ENCODE results near the gene FKBP5.

The FKBP5 gene

DNA sequence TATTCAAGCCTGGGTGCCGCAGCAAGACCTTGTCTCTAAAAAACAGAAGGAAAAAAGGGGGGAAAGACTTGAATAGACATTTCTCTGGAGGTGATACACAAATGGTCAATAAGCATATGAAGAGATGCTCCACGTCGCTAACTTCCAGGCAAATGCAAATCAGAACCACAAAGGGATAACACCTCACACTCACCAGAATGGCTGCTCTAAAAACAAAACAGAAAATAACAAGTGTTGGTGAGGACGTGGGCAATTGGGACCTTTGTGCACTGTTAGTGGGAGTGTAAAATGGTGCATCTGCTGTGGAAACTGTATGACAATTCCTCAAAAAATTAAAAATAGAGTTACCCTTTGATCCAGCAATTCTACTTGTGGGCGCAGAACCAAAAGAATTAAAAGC lies 127.6 kb downstream of the FKBP5 start:
- H3K36me3 ChIP-seq (replicated peaks): no peaks in the 10 kb centered on the region
- in situ Hi-C loops (cut with HindIII; ENCODE audit: low pct_ligation_motif_present, low sequenced_read_pairs): no loop called here
- peaks cover 3% of the 10 kb centered on the region for H3K27me3 ChIP-seq (replicated peaks)
- no peak overlapping the region for H3K4me3 ChIP-seq (ENCODE audit: low read depth, low read length)
- TF ChIP-seq, protein P1, sequence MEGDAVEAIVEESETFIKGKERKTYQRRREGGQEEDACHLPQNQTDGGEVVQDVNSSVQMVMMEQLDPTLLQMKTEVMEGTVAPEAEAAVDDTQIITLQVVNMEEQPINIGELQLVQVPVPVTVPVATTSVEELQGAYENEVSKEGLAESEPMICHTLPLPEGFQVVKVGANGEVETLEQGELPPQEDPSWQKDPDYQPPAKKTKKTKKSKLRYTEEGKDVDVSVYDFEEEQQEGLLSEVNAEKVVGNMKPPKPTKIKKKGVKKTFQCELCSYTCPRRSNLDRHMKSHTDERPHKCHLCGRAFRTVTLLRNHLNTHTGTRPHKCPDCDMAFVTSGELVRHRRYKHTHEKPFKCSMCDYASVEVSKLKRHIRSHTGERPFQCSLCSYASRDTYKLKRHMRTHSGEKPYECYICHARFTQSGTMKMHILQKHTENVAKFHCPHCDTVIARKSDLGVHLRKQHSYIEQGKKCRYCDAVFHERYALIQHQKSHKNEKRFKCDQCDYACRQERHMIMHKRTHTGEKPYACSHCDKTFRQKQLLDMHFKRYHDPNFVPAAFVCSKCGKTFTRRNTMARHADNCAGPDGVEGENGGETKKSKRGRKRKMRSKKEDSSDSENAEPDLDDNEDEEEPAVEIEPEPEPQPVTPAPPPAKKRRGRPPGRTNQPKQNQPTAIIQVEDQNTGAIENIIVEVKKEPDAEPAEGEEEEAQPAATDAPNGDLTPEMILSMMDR (IDR thresholded peaks at IDR 0.05; ENCODE audit: low read depth, low read length, missing control alignments): no peak
- no peak for DNase-seq
- no peak overlapping the region for H3K27ac ChIP-seq

DNA sequence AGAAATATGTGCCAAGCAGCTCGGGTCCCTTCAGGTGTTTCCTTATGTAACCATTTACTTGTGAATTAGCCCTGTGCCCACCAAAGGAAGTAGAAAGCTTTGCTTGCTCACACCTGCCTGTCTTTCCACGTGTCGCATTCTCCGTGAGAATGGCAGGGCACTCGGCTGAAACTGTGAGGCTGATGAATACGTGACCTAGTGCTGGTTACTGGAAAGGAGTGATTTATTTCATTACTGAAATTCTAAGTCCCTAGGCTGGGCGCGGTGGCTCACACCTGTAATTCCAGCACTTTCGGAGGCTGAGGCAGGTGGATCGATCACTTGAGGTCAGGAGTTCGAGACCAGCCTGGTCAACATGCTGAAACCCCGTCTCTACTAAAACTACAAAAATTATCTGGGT lies 130.1 kb downstream of the FKBP5 start:
- no peak overlapping the region for H3K27ac ChIP-seq
- H3K4me3 ChIP-seq (ENCODE audit: low read depth, low read length): no peak overlapping the region
- DNase-seq: no peak
- in situ Hi-C loops (cut with HindIII; ENCODE audit: low pct_ligation_motif_present, low sequenced_read_pairs): no loop called here
- H3K27me3 ChIP-seq (replicated peaks): no peaks in the 10 kb centered on the region
- TF ChIP-seq, protein P1 (IDR thresholded peaks at IDR 0.05; ENCODE audit: low read depth, low read length, missing control alignments): no peak
- H3K36me3 ChIP-seq (replicated peaks): no peaks in the 10 kb centered on the region

DNA sequence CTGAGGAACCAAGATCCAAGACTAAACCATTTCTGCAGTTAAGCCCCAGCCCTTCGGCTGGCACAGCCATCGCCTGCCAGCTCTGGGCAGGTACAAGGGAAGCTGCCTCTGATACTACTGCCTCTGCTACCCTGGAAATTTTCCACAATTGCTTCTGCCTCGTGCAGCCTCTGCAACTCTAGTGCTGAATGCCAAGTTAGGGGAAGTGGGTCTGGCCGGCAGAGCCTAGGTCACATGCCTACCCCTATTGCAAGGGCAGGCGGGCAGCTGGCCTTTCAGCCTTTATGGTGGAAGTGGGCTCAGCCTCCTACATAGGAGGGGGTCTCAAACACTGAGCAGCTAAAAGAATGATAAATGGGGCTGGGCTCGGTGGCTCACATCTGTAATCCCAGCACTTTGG lies 131.5 kb downstream of the FKBP5 start:
- in situ Hi-C loops (cut with HindIII; ENCODE audit: low pct_ligation_motif_present, low sequenced_read_pairs): no loop called here
- Histone ChIP-seq H3K27me3 (replicated peaks) (no peaks in the 10 kb centered on the region), H3K4me3 (ENCODE audit: low read depth, low read length) (no peak overlapping the region), H3K36me3 (replicated peaks) (no peaks in the 10 kb centered on the region), H3K27ac (no peak overlapping the region)
- no peak for DNase-seq
- TF ChIP-seq, protein P1 (IDR thresholded peaks at IDR 0.05; ENCODE audit: low read depth, low read length, missing control alignments): no peak

DNA sequence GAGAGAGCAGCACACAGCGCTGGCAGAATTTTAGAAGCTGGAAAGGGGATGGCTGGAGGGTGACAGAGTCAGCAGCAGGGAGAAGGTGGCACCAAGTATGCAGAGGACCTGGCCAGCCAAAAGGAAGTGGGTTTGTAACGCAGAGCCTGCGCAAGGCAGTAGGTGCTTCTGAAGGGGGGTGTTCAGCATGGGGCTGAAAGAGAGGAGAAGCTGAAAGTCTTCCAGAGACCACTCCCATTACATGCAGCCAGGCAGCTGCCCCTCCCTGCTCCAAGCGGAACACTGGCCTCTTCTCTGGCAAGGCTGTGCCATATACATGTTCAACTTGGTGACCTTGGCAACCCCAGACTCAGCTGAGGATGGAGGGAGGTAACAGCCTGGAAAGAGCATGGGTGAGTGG lies 133.9 kb downstream of the FKBP5 start:
- TF ChIP-seq, protein P1 (IDR thresholded peaks at IDR 0.05; ENCODE audit: low read depth, low read length, missing control alignments): no peak
- Histone ChIP-seq H3K36me3 (replicated peaks) (no peaks in the 10 kb centered on the region), H3K4me3 (ENCODE audit: low read depth, low read length) (no peak overlapping the region), H3K27me3 (replicated peaks) (no peaks in the 10 kb centered on the region), H3K27ac (no peak overlapping the region)
- in situ Hi-C loops (cut with HindIII; ENCODE audit: low pct_ligation_motif_present, low sequenced_read_pairs): no loop called here
- DNase-seq: no peak

DNA sequence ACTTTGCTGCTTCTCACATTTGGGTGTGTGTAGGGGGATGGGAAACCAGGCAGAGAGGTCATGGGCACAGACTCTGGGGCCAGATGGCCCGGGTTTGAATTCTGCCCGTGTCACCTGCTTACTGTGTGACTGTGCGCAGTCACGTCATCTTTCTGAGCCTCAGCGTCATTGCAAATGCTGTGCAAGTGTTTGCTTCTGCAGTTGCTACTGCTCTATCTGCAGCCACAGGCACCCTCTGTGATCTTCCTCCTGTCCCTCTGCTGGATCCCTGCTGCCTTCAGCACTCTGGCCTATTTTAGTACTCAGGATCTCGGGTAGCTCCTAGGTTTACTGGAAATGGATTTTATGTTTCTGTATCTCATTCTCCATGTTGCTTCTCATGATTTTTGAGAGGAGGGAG lies 135.4 kb downstream of the FKBP5 start:
- no peak overlapping the region for H3K27ac ChIP-seq
- in situ Hi-C loops (cut with HindIII; ENCODE audit: low pct_ligation_motif_present, low sequenced_read_pairs): no loop called here
- no peaks in the 10 kb centered on the region for H3K27me3 ChIP-seq (replicated peaks)
- H3K36me3 ChIP-seq (replicated peaks): no peaks in the 10 kb centered on the region
- H3K4me3 ChIP-seq (ENCODE audit: low read depth, low read length): no peak overlapping the region
- TF ChIP-seq, protein P1 (IDR thresholded peaks at IDR 0.05; ENCODE audit: low read depth, low read length, missing control alignments): no peak
- no peak for DNase-seq

DNA sequence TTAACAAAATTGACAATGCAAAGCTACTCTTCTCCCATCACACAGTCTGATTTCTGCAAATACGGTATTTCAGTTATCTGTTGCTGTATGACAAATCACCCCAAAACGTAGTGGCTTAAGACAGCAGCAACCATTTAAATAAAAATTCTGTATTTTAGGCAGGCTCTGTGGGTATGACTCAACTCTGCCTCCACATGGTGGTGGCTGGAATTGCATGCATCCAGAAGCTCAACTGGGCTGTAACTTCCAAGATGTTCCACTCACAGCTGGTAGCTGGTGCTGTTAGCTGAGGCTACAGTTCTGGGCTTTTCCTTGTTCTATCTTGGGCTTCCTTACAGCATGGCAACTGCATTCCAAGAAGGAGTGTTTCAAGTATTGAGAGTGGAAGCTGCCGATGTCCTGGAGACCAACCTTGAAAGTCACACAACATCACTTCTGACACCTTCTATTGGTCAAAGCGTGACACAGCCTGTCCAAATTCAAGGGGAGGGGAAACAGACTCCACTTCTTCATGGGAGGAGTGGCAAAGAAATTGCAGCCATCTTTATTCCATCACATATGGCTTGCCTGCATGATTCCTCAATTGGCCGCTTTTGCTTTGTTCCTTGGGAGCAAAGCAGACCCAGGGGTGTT lies 136.3 kb downstream of the FKBP5 start:
- Histone ChIP-seq H3K36me3 (replicated peaks) (no peaks in the 10 kb centered on the region), H3K27me3 (replicated peaks) (no peaks in the 10 kb centered on the region), H3K27ac (no peak overlapping the region), H3K4me3 (ENCODE audit: low read depth, low read length) (no peak overlapping the region)
- DNase-seq: peak; percentile 45
- in situ Hi-C loops (cut with HindIII; ENCODE audit: low pct_ligation_motif_present, low sequenced_read_pairs): no loop called here
- TF ChIP-seq, protein P1 (IDR thresholded peaks at IDR 0.05; ENCODE audit: low read depth, low read length, missing control alignments): peak; percentile 90
